Measurements from ENCODE around the gene SAPCD1. TPM values are rescaled to one million over a fixed set of nuclear protein-coding genes. Genes with fewer than 3 reads are reported as not detected.

Gene SAPCD1
- total and polyA plus RNA-seq, 2 donors (not counting 3 experiments of a cell fraction or from before 2014, with no cell fraction given): 1.6 to 11.7 TPM

- Histone ChIP-seq H4K20me1 (replicated peaks; ENCODE audit: control insufficient read depth, extremely low read depth, insufficient read depth, low read length) (no peaks in the 10 kb centered on the region), H3K9me3 (replicated peaks; ENCODE audit: control insufficient read depth, insufficient read depth, low read length) (no peaks in the 10 kb centered on the region), H3K4me1 (ENCODE audit: control insufficient read depth, extremely low read depth, insufficient read depth, low read length) (peaks cover 4% of the 10 kb centered on the region), H3K36me3 (ENCODE audit: control insufficient read depth in 2 of 2, extremely low read depth in 1 of 2, insufficient read depth in 2 of 2, low read length in 2 of 2) (peaks cover 0 to 14% of the 10 kb centered on the region in 2 experiments), H3K4me2 (ENCODE audit: insufficient read depth, low read length) (no peak overlapping the region), H3K79me2 (ENCODE audit: control insufficient read depth, insufficient read depth, low read length) (no peaks in the 10 kb centered on the region), H3K27ac (ENCODE audit: insufficient read depth, low read depth, low read length) (no peak overlapping the region), H3K9ac (replicated peaks; ENCODE audit: extremely low read depth, insufficient read depth, low read length) (no peak overlapping the region), H2AFZ (ENCODE audit: low read depth, low read length) (no peak overlapping the region), H3K4me3 (replicated peaks in 1 of 3; ENCODE audit: insufficient read depth in 1 of 3, low read depth in 1 of 3, low read length in 3 of 3) (no peak overlapping the region), H3K27me3 (ENCODE audit: control insufficient read depth in 2 of 2, insufficient read depth in 2 of 2, low read length in 2 of 2) (no peaks in the 10 kb centered on the region), H3K9me1 (replicated peaks; ENCODE audit: control insufficient read depth, extremely low read depth, insufficient read depth, low read length) (no peaks in the 10 kb centered on the region)
- ChIA-PET CTCF (interaction anchor here (1.0 to 6.6 kb wide), 3 partner anchors 9 to 56 kb away, joined by 3 to 71 read pairs (median 61); no protein-coding TSS in a partner anchor), POLR2A (no interaction called here)
- dilution Hi-C loops (cut with MboI; ENCODE audit: extremely low pct_ligation_motif_present, low sequenced_read_pairs): no loop called here
- no peak for FAIRE-seq
- DNase-seq (ENCODE audit: low read depth, low spot score): no peak
- TF ChIP-seq MAX (IDR thresholded peaks at IDR 0.05; ENCODE audit: insufficient read depth, insufficient read length): no peak
- no peak for TF ChIP-seq EZH2 (IDR thresholded peaks at IDR 0.05; ENCODE audit: borderline replicate concordance, low read depth, low read length, severe bottlenecking)
- TF ChIP-seq MYC (IDR thresholded peaks at IDR 0.05; ENCODE audit: low read depth, low read length): no peak
- TF ChIP-seq GATA2 (IDR thresholded peaks at IDR 0.05; ENCODE audit: insufficient read depth, insufficient read length, low read depth, low read length): no peak
- no peak for TF ChIP-seq POLR2A (IDR thresholded peaks at IDR 0.05; ENCODE audit: low read depth, low read length)
- TF ChIP-seq FOS (IDR thresholded peaks at IDR 0.05; ENCODE audit: borderline replicate concordance, insufficient read depth, low read length): no peak
- TF ChIP-seq JUN (IDR thresholded peaks at IDR 0.05; ENCODE audit: borderline replicate concordance, insufficient read depth, insufficient read length, low read depth): no peak
- TF ChIP-seq POLR2AphosphoS5 (IDR thresholded peaks at IDR 0.05; ENCODE audit: insufficient read depth, low read depth, low read length): no peak
- TF ChIP-seq CTCF (IDR thresholded peaks at IDR 0.05; ENCODE audit: extremely low read depth in 1 of 2, insufficient read depth in 1 of 2, low read depth in 1 of 2, low read length in 2 of 2): no peak
- intact Hi-C loops (cut with micrococcal nuclease): no loop called here
- no TSS peak for BruUV-seq (replicated peaks)
Measured at GRCh38 chr6:31775184-31775583, 12.7 kb downstream of the SAPCD1 start.

Data from endothelial cell of umbilical vein (primary cell).